Measurements from ENCODE around the gene UNC13A. TPM values are rescaled to one million over a fixed set of nuclear protein-coding genes. Genes with fewer than 3 reads are reported as not detected.

The UNC13A gene
- total RNA-seq, 1 donor from 2014 or later: 1.3 TPM

DNA sequence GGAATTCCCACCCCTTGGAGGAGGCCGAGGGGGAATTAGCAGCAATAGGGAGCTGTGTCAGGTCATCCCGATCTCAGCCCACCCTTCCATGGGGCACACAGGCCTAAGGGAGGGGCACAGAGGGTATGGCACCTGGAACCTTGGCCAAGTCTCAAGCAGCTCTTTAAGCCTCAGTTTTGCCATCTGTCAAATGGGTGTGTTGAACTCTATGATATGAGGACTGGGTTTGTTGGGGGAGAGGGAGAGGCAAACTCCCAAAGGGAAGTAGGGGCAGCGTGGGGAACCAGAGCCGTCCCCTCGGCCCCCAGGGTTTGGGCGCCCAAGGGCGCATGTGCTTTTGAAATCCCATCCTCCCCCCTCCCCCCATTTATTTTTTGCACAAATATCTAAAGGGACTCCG, 83.0 kb downstream of the UNC13A start:
- Histone ChIP-seq H3K9ac (no peak overlapping the region), H3K27me3 (peaks cover 11% of the 10 kb centered on the region), H3K36me3 (no peaks in the 10 kb centered on the region), H3K4me3 (peak overlapping the region; percentile 31), H2AFZ (replicated peaks) (no peak overlapping the region), H3K27ac (no peak overlapping the region), H3K9me3 (ENCODE audit: low read depth) (no peaks in the 10 kb centered on the region), H3K79me2 (ENCODE audit: low read depth) (no peaks in the 10 kb centered on the region), H3K4me1 (peaks cover 5% of the 10 kb centered on the region), H4K20me1 (ENCODE audit: low read depth) (no peaks in the 10 kb centered on the region), H3K4me2 (no peak overlapping the region), H3F3A (ENCODE audit: low read depth) (peaks cover 41% of the 10 kb centered on the region)
- TF ChIP-seq, protein P1, sequence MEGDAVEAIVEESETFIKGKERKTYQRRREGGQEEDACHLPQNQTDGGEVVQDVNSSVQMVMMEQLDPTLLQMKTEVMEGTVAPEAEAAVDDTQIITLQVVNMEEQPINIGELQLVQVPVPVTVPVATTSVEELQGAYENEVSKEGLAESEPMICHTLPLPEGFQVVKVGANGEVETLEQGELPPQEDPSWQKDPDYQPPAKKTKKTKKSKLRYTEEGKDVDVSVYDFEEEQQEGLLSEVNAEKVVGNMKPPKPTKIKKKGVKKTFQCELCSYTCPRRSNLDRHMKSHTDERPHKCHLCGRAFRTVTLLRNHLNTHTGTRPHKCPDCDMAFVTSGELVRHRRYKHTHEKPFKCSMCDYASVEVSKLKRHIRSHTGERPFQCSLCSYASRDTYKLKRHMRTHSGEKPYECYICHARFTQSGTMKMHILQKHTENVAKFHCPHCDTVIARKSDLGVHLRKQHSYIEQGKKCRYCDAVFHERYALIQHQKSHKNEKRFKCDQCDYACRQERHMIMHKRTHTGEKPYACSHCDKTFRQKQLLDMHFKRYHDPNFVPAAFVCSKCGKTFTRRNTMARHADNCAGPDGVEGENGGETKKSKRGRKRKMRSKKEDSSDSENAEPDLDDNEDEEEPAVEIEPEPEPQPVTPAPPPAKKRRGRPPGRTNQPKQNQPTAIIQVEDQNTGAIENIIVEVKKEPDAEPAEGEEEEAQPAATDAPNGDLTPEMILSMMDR (IDR thresholded peaks at IDR 0.05): no peak
- Mint-ChIP-seq H3K27ac (no peak overlapping the region), H3K4me3 (no peak overlapping the region), H3K27me3 (ENCODE audit: insufficient read depth, low read depth) (peaks cover 11% of the 10 kb centered on the region), H3K4me1 (peaks cover 12% of the 10 kb centered on the region), H3K9me3 (no peaks in the 10 kb centered on the region), H3K36me3 (no peaks in the 10 kb centered on the region)
- no peak for DNase-seq (ENCODE audit: low spot score)

DNA sequence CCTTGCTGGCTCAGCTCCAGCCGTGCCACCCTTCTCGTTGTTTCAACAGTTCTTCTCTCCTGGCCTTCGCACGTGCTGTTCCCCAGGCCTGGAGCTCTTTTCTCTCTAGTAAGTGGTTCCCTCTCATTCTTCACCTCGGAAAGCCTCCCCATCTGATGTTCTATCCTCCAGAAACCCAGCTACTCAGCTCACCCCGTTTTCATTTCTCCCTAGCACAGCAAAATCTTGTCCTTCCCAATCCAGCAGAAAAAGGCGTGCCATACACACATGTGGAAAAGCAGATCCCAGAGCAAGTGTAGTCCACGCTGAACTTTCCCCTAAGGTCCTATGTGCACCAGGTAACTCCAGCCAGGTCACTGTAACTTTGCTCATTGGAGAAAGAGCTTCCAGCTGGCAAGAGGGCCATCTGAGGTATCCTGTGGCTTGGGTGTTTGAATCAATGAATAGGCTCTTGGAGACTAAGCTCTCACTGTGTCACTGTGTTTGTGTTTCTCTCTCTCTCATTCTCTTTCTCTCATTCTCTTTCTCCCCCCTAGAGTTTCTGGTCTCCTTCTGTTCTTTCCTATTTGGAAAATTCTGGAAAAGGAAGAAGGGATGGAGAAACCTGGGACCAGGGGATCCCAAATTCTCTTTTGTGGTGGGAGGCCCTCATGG, 83.7 kb downstream of the UNC13A start:
- peak overlapping the region; percentile 78 for H3K27ac Mint-ChIP-seq

GRCh38 chr19:17602872-17603510, 85.2 kb downstream of the UNC13A start:
- no peak for DNase-seq (ENCODE audit: low spot score)
- no peak overlapping the region for H3K27ac Mint-ChIP-seq
- no peaks in the 10 kb centered on the region for H3K36me3 Mint-ChIP-seq
- no peak overlapping the region for H3K9ac ChIP-seq
- no peak overlapping the region for H3K27ac ChIP-seq
- peaks cover 12% of the 10 kb centered on the region for H3K4me1 Mint-ChIP-seq
- no peaks in the 10 kb centered on the region for H3K9me3 ChIP-seq (ENCODE audit: low read depth)
- H3K4me3 ChIP-seq: no peak overlapping the region
- H2AFZ ChIP-seq (replicated peaks): no peak overlapping the region
- H3K79me2 ChIP-seq (ENCODE audit: low read depth): no peaks in the 10 kb centered on the region
- H3K36me3 ChIP-seq: no peaks in the 10 kb centered on the region
- no peaks in the 10 kb centered on the region for H4K20me1 ChIP-seq (ENCODE audit: low read depth)
- H3K4me3 Mint-ChIP-seq: no peak overlapping the region
- H3K4me1 ChIP-seq: peaks cover 5% of the 10 kb centered on the region
- H3F3A ChIP-seq (ENCODE audit: low read depth): peaks cover 41% of the 10 kb centered on the region
- H3K9me3 Mint-ChIP-seq: no peaks in the 10 kb centered on the region
- TF ChIP-seq, protein P1 (IDR thresholded peaks at IDR 0.05): no peak
- TF ChIP-seq EZH2phosphoT487 (IDR thresholded peaks at IDR 0.05): no peak
- H3K27me3 ChIP-seq: peaks cover 11% of the 10 kb centered on the region
- no peak overlapping the region for H3K4me2 ChIP-seq
- peaks cover 9% of the 10 kb centered on the region for H3K27me3 Mint-ChIP-seq (ENCODE audit: insufficient read depth, low read depth)

More for the DNA sequence above, 83.7 kb downstream of the UNC13A start:
- Mint-ChIP-seq H3K9me3 (no peaks in the 10 kb centered on the region), H3K36me3 (no peaks in the 10 kb centered on the region), H3K4me3 (no peak overlapping the region), H3K27me3 (ENCODE audit: insufficient read depth, low read depth) (peaks cover 10% of the 10 kb centered on the region), H3K4me1 (peaks cover 12% of the 10 kb centered on the region)
- Histone ChIP-seq H3K27ac (no peak overlapping the region), H3K9ac (no peak overlapping the region), H3K27me3 (peaks cover 11% of the 10 kb centered on the region), H2AFZ (replicated peaks) (no peak overlapping the region), H3K79me2 (ENCODE audit: low read depth) (no peaks in the 10 kb centered on the region), H3K36me3 (no peaks in the 10 kb centered on the region), H4K20me1 (ENCODE audit: low read depth) (no peaks in the 10 kb centered on the region), H3K4me3 (no peak overlapping the region), H3K4me2 (no peak overlapping the region), H3K4me1 (peaks cover 5% of the 10 kb centered on the region), H3F3A (ENCODE audit: low read depth) (peaks cover 41% of the 10 kb centered on the region), H3K9me3 (ENCODE audit: low read depth) (no peaks in the 10 kb centered on the region)
- TF ChIP-seq EZH2phosphoT487 (IDR thresholded peaks at IDR 0.05): no peak
- TF ChIP-seq EZH2 (IDR thresholded peaks at IDR 0.05): no peak
- TF ChIP-seq, protein P1 (IDR thresholded peaks at IDR 0.05): no peak
- DNase-seq (ENCODE audit: low spot score): no peak
